RCC 7860 (cell line): Measurements from ENCODE around the gene BPNT1.
"Not testable (repeated sequence)": the region's sequence is repeated elsewhere in the genome, so short reads cannot be mapped to it uniquely, and the experiment has no call there.

Experiments used
- DNase-seq: peaks from one replicate; pipeline ENCODE4 v3.0.0-alpha.2; 2015; ENCODE audit warnings: low spot score
- FAIRE-seq: peaks from 2 replicates; lab custom pipeline; 2012; peaks lifted over from hg19 to GRCh38; lab: Jason Lieb, UNC

BPNT1 gene

DNA sequence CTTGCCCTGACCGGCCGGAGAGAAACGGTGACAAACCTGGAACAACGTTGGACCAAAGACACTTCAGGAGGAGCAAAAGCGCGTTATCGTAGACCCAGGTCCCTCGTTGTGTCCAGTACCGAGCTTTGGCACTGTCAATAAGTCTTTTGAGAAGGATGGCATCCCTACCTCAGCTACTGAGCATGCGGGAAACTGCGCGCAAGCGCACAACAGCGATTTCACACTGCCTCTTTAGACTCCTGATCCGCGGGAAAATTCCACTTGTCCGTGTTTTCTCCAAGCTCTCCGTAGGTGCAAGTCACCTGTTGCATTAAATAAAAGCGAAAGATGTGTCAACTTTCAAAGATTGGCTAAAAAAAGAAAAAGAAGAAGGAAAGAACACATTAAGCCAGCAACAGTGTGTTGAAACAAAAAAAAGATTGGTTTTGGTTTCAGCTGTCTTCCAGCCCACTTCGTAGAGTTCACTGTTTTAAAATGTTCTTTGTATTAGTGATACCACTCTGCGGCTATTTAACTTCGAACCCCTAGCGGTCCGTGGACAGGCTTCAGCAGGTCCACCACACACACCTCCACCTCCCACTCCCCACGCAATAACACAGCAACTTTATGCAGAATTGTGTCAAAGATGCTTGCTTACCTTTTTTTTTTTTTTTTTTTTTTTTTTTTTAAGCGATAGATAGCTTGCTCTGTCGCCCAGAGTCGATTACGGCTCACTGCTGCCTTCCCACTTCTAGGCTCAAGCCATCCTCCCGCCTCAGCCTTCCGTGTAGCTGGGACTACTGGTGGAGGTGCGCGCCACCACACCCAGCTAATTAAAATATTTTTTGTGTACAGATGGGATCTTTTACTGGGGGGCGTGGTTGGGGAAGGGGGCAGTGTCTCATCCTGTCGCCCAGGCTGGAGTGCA is at the start of gene BPNT1:
Gene BPNT1 (minus strand): TSS at position 139 of the 907 bp plus-strand sequence. CDS start 9,942 bp downstream, outside the sequence.
- FAIRE-seq = peak; percentile 87

DNA sequence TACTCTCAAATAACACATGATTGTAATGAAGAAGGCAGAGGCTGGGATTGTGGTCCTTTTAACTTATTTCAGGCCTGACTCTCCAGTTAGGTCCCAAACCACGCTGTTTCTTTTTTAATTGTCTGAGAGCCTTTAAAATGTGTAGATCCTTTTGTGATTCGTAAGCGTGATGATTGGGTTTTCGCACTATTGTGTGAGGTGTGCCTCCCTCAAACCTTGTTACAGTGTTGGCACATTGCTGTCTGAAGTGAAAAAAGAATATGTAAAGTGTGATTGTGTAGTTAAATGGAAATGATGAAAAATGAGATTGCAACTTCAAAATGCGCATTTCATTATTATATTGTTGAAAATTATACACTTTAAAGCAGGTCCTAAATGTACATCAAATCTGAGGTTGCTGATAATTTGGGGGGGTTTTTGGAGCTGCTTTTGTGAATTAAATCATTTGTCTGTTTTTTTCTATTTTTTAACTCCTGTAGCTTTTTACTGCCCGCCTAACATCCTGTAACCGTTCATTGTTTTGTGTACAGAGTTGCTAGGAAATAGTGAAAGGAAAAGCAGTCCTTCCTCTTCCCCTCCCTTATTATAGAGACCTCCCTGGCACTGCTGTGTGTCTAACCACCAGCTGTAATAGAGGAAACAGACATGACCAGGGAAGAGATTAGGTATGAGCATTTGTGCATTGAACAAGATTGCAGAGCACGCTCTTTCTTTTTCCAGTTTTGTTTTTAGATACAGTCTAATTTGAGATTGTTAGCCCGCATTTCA is 47.6 kb upstream of the BPNT1 start:
- FAIRE-seq = no peak
- DNase-seq = no peak

More for the DNA sequence above, at the start of gene BPNT1:
- DNase-seq = peak; percentile 93

GRCh38 chr1:220135755-220136154 is 46.2 kb upstream of the BPNT1 start:
- FAIRE-seq = no peak
- no peak for DNase-seq

DNA sequence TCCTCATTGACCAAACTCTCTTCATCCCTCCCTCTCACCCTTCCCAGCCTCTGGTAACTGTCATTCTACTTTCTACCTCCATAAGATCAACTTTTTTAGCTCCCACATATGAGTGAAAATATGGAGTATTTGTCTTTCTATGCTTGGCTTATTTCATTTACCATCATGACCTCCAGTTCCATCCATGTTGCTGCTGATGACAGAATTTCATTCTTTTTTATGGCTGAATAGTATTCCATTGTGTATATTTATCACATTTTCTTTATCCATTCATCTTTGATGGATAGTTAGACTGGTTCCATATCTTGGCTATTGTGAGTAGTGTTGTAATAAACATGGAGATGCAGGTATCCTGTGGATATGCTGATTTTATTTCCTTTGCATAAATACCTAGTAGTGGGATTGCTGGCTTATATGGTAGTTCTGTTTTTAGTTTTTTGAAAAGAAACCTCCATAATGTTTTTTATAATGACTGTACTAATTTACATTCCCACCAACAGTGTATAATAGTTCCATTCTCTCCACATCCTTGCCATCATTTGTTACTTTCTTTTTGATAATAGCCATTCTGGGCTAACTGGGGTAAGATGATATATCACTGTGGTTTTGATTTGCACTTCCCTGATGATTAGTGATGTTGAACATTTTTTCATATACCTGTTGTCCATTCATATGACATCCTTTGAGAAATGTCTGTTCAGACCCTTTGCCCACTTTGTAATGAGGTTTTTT is 40.1 kb upstream of the BPNT1 start:
- DNase-seq (no peak), FAIRE-seq (no peak)

GRCh38 chr1:220127076-220127475 is 37.5 kb upstream of the BPNT1 start:
- DNase-seq (no peak), FAIRE-seq (no peak)

- DNase-seq = no peak
- FAIRE-seq = no peak
These were observed 35.0 kb upstream of the BPNT1 start for GRCh38 chr1:220124542-220124941.

DNA sequence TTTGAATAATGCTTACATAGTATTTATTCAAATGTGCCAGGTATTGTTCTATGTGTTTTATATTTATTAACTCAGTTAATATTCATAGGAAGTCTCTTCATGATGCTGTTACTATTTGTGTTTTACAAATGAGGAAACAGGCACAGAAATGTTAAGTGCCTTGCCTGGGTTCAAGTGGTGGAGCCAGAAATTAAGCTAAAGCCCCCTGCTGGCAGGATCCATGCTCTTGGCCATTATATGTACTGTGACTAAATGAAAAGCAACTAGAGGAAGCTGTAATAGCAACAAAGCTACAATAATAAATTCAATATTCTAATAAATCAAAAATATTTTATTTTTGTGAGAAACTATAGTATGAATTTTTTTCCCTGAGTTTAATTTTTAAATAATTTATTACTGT is 34.3 kb upstream of the BPNT1 start:
- FAIRE-seq = no peak
- no peak for DNase-seq

- FAIRE-seq (peak; percentile 68), DNase-seq (no peak)
These were observed 33.5 kb upstream of the BPNT1 start for GRCh38 chr1:220123066-220123465.

DNA sequence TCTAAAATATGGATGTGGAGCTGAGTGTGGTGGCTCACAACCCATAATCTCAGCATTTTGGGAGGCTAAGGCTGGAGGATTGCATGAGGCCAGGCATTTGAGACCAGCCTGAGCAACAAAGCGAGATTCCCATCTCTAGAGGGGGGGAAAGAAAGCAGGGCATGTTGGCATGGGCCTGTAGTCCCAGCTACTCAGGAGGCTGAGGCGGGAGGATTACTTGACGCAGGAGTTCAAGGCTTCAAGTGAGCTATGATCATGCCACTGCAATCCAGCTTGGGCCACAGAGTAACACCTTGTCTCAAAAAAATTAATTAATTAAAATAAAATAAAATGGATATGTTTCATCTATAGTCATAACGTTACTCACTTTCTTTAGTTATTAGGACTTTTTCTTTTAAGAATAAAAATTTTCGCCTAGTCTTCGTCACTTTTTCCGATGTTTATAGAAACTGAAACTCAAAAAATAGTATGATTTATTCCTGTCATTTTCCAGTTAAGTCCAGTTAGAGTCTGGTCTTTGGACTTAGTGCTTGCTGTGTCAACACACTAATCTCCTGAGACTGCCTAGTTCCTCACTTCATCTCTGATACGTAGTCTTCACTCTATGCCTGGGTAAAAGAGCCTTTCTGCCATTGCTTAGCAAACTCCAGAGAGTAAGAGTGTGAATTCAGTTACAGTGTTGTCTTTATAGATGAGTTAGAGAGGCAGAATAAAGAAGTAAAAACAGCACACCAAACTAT is 32.4 kb upstream of the BPNT1 start:
- FAIRE-seq = no peak
- DNase-seq = no peak

DNA sequence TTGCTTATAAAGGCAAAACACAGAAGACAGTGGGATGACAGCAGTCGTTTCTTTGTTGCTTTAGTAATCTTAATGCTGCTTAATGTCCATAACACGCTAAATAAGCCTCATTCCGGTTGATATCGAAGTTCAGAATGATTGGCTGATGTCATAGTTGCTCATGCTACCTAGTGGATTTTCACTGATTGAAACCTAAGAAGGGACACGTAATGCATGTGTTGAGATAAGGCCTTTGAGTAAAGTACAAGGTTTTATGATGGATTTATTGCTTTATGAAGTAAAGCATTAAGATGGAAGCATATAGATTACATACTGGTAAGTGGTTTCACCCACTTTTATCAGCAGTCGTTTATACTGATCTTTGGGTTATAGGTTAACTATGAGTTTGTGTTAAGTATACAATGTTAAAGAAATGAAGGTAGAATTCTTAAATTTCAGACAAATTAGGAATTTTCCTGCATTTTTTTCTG is 29.5 kb upstream of the BPNT1 start:
- no peak for FAIRE-seq
- DNase-seq = no peak

DNA sequence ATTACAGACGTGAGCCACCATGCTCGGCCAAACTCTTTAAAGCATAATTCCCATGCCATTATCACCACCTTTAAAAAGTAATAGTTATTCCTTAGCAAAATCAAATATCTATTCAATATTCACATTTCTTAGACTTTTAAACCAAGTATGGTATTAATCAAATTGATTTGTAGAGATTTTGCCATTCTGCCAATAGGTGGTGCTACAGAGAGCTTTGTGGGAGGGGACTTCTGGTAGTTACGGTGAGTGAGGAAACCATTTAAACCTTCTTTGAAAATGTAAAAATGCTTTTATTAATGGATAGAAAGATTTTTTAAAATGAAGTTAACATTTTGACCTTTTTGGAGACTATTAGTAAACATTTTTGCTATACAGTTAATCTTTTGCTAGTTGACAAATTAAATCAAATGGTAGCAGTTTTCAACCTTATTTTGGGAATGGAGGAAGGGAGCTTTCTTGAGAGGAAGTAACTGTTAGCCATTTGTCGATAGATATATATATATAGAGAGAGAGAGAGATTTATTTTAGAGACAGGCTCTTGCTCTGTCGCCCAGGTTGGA is 23.6 kb upstream of the BPNT1 start:
- DNase-seq (no peak), FAIRE-seq (peak; percentile 61)

DNA sequence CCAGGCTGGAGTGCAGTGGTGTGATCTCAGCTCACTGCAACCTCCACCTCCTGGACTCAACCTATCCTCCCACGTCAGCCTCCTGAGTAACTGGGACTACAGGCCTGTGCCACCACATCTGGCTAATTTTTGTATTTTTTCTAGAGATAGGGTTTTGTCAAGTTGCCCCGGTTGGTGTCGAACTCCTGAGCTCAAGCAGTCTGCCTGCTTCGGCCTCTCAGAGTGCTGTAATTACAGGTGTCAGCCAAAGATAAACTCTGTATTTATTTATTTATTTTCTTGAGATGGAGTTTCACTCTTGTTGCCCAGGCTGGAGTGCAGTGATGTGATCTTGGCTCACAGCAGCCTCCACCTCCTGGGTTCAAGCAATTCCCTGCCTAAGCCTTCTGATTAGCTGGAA is 23.0 kb upstream of the BPNT1 start:
- not testable (repeated sequence) for FAIRE-seq, DNase-seq

DNA sequence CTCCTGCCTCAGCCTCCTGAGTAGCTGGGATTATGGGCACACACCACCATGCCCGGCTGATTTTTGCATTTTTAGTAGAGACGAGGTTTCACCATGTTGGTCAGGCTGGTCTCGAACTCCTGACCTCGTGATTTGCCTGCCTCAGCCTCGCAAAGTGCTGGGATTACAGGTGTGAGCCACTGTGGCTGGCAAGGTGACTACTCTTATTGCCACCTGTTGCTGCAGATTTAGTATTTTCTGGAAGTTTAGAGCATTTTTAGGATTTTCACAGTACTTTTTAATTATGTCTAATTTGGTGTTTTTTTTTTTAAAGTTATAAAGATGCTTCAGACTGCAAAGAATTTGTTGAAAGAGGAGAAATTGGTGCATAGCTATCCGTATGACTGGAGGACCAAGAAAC is 20.9 kb upstream of the BPNT1 start:
- not testable (repeated sequence) for DNase-seq, FAIRE-seq

GRCh38 chr1:220099826-220100225 is 10.2 kb upstream of the BPNT1 start:
- DNase-seq (no peak), FAIRE-seq (no peak)

DNA sequence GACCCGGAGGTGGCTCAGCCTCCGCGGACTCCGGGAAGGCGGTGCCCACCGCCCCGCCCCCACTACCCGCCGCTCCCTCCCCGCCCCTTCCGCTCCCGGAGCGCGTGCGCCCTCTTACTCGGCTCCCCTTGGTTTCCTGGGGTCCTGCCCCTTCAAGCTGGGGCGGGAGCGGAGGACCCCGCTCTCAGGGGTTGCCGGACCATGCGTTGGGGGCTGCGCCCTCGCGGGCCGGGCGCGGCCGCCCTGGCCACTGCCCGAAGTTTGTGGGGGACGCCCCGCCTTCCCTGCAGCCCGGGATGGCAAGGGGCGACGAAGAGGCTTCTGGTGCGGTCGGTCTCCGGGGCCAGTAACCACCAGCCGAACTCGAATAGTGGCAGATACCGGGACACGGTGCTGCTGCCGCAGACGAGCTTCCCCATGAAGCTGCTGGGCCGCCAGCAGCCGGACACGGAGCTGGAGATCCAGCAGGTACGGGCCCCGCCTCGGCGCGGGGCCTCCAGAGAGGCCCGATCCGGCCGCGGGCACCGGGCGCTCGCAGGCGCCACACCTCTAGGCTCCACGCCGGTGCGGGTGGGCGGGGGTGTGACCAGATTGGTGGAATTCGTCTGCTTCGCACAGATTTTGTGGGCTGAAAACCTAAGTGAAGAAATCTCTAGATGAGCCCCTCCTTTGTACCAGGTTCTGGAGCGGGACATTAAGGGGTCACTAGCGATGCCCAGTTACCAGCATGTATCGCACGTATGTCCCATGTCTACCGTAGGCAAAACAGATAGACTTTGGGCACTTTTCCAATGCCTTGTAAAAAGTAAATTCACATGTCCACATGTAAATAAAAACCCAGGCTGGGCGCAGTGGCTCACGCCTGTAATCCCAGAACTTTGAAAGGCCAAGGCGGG is 4.7 kb upstream of the BPNT1 start, which contains the start of gene IARS2:
Gene IARS2 (plus strand): TSS at position 117 of the 896 bp plus-strand sequence. CDS start 85 bp downstream, at position 202.
- FAIRE-seq = no peak
- DNase-seq = peak; percentile 64

DNA sequence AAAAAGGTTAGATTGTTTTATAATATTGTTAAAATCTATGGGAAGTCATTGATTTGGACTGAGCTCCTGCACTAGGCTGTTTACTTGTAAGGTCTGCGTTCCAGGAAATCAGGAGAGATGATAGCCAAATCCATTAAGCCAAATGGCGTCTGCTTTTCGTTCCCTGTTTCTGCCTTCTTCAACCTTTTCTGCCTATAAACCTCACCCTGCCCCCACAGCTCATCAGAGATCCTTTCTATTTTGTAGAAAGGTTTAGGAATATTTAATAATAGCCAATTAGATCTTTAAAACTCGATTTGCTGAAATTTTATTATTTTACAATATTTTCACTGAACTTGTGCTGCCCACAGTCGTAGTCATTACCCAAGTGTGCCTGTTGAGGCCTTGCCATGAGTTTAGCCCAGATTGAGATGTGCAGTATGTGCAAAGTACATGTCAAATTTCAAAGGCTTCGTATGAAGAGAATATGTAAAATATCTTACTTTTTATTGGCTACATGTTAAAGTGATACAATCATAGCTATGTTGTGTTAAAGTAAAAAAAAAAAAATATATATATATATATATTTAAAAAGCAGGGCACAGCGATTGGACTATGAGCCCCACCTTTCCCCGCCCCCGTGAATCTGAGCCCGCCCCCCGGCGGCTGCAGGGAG is 3.9 kb upstream of the BPNT1 start:
- no peak for FAIRE-seq
- DNase-seq = no peak

DNA sequence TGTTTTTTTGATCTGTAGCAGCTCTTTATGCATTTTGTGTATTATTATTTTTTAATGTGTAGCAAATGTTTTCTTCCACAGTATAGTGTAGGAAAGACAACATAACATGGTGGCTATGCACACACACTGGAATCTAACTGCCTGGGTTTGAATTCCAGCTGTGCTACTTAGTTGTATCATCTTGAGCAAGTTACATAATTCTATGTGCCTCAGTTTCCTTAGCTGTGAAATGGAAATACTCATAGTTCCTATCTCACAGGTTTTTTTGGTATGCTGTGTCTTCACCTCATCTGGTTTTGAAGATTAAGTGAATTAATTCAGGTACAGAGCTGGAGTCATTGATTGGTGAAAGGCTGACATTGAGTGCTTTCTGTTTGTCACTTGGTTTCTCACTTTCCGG is 3.1 kb upstream of the BPNT1 start:
- FAIRE-seq = no peak
- DNase-seq = no peak

GRCh38 chr1:220086261-220086686 is 3.3 kb downstream of the BPNT1 start:
- FAIRE-seq, DNase-seq: not testable (repeated sequence)
